ENCODE data around the gene NGDN.
"Not testable (repeated sequence)": the region's sequence is repeated elsewhere in the genome, so short reads cannot be mapped to it uniquely, and the experiment has no call there.

The NGDN gene

DNA sequence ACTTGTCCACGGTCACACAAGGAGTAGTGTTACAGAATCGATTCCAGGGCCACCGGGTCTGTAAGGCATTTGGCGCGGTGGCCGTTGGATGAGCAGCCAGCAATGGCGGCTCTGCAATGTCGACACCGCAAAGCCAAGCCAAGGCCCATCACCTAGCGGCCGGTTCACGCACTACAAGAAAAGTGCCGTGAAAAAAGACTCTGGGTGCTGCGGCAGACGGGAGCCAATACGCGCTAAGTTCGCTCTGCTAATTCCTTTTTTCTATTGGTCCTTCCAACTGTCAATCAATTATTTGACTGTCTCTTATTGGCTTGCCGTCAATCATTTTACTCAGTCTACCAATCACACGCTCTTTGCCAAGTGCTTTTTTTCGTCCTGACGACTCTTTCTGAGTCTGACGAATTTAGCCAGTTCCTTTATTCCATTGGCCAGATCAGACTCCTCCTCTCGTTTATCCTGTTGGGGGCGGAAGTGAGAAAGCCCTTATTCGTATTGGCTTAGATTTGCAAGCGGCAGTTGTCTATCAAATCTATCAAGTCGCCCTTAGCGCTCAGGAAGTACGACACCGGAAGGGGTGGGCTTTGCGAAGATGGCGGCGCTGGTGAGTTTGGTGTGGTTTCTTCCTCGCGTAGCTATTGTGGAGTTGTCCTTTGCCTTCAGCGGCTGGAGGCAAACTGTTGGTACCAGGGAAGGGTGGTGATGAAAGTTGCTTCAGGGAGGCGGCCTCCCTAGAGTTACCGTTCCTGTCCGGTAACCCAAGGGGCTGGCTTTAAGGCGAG is at the start of gene NGDN:
Gene NGDN, plus strand, starts transcription at position 577 of the 779 bp plus-strand sequence. Its CDS starts 13 bp downstream, at position 590.
- DNase-seq (ENCODE audit: low read depth), result peak; percentile 88

DNA sequence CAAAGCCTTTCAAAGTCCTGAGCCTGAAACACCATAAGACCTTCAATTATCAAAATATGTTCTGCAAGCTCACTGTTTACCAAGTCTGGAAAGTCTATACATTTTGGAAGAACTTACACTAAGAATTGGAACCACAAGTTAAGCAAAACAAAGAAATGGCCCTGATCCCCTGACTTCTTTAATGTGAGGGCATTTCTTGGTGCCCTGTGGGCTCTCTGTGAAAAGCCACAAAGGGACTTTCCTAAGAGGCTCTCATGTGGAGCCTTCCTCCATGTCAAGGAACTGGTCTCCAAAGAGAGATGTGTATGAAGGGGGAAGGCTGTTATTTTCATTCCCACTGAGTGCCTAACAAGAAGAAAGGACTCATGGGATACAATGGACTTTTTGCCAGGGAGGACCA is 47.9 kb upstream of the NGDN start:
- no peak for DNase-seq (ENCODE audit: low read depth)

DNA sequence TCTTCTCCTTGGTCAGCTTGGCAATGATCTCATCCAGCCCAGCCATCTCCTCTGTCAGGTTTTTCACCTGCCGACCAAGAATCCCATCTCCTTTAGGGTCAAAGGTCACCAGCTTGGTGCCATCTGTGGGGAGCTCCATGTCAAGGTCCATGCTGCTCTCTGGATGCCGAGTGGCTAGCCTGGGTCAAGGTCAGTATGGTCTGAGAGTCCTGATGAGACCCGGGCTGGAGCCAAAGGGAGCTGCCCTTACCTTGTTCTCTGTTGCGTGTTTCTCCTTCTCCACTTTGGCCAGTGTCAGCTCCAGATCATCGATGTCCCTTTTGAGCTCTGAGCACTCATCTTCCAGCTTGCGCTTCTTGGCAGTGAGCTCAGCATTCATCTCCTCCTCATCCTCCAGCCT is 45.8 kb upstream of the NGDN start:
- no peak for DNase-seq (ENCODE audit: low read depth)

- no peak for DNase-seq (ENCODE audit: low read depth)
Observed at GRCh38 chr14:23425169-23425568, 44.3 kb upstream of the NGDN start.

- DNase-seq (ENCODE audit: low read depth), result not testable (repeated sequence)
Observed at GRCh38 chr14:23425798-23426197, 43.7 kb upstream of the NGDN start.

DNA sequence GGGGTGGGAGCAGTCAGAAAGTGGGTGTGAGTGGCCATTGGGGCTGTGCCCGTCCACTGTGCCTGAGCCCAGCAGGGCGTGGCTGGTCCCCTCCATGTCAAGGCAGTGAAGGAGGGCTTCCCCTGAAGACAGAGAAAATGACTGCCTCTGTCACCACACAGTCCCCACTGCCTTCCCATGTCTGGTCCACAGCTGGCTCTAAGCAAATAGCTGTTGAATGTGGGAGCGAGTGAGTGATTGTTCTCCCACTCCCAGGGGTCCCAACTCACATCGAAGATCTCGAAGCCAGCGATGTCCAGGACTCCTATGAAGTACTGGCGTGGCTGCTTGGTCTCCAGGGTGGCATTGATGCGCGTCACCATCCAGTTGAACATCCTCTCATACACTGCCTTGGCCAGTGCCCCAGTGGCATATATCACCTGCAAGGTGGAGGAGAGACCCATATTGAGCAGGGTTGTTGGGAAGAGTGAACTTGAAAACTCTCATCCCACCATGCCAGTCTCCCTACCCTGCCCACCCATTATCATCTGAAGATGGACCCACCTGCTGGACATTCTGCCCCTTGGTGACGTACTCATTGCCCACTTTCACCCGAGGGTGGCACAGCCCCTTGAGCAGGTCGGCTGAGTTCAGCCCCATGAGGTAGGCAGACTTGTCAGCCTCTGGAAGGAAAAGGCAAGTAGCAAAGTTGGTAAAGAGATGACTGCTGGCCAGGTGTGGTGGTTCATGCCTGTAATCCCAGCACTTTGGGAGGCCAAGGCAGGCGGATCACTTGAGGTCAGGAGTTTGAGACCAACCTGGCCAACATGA is 40.6 kb upstream of the NGDN start:
- no peak for DNase-seq (ENCODE audit: low read depth)

DNA sequence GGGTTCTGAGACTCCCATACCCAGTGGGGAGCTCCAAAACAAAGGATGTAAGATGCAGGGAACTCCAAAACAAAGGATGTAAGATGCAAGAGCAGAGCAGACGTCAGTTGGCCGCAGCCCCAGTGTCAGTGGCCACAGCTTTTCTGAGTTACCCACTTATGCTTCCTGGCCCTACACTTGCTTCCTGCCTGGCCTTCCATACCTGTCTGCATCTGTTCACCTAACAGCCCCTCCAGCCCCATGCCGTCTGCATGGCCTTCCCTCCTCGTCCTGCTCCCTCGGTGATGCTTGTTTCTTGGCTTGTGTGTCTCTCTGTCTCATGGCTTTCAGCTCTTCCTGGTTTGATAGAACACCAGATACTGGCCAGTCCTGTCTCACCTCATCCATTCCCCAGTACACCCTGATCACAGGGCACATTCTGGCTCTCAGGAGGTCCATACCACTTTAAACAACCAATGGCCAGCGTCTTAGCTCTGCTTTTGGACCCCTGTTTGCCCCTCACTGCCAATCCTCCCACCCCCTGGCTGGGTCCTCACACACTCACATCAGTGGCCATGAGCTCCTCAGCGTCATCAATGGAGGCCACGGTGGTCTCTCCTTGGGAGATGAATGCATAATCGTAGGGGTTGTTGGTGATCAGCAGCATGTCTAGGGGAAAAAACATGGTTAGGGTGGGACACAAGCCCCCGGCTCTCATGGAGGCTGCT is 39.3 kb upstream of the NGDN start:
- DNase-seq (ENCODE audit: low read depth), result no peak

GRCh38 chr14:23430723-23431085 is 38.8 kb upstream of the NGDN start:
- DNase-seq (ENCODE audit: low read depth), result no peak

GRCh38 chr14:23431486-23431885 is 38.0 kb upstream of the NGDN start:
- DNase-seq (ENCODE audit: low read depth), result no peak

GRCh38 chr14:23432102-23432925 is 37.2 kb upstream of the NGDN start:
- DNase-seq (ENCODE audit: low read depth), result no peak

GRCh38 chr14:23432946-23433345 is 36.6 kb upstream of the NGDN start:
- DNase-seq (ENCODE audit: low read depth), result no peak

GRCh38 chr14:23433457-23433856 is 36.0 kb upstream of the NGDN start:
- no peak for DNase-seq (ENCODE audit: low read depth)

DNA sequence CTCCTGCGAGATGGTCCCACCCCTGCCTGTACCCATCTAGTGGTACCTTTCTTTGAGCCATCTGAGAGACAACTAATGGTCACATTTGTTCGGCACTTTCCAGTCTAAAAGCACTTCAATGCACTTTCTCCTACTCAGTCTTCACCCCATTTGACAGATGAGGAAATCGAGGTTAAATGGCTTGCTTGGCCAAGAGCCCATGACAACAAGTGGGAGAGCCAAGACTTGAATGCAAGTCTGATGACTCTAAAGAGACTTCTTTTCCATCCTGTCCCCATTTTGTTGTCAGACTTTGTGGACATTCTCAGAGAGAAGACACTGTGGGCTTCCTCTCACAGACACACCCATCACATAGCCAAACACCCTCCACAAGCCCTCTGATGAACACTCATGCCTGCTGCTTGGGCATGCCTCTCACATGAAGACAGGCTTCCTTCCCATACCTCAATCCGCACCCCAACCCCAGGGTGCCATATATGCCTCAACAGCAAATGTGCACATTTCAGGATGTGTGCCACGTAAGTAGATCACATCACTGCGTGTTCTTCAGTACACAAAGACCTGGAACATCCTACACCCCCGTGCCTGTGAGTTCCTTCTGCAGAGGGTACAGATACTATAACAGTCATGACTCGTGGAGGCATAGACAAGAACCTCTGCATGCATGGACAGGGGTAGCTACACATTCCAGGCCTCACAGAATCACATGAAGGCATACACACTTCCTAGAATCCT is 34.8 kb upstream of the NGDN start:
- no peak for DNase-seq (ENCODE audit: low read depth)

GRCh38 chr14:23435543-23436326 is 33.8 kb upstream of the NGDN start, which contains the start of gene MYH7:
MYH7 (minus strand) TSS chr14:23435660; CDS start chr14:23433732, 1,928 bp downstream.
- no peak for DNase-seq (ENCODE audit: low read depth)

DNA sequence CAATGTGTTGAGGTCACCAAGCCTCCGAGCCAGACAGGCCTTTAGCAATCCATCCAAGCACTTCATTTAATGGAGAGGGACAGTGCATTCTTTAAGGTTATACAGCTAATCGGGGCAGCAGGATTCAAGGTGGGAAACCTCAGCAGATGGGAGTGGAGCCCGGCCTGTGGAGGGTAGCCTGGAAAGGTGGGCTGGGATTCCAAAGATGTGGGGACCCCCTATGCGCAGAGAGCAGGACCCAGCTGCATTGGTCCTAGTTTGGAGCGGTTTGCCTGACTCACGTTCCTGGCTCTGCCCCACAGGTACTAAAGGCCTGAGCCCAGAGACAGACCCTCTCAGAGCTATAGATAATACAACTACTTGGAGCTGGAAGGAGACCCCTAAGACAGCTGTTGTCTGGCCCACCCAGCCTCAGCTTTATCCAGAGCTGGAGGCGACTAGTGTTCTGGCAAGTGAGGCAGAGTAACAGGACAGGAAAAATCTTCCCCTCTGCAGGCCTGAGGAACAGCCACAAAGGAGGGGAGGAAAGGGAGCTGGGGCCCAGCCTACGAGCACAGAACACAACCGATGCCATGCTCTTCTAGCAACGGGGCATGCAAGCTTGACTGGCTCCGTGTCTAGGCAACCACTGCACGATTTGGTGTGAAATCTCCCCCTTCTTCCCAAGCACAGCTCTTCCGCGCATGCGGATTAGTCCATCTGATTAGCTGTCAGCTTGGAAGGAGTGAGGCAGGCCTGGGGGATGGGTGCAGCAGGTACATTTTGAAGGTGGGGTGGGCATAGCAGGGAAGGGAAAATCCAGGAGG is 33.0 kb upstream of the NGDN start:
- no peak for DNase-seq (ENCODE audit: low read depth)

DNA sequence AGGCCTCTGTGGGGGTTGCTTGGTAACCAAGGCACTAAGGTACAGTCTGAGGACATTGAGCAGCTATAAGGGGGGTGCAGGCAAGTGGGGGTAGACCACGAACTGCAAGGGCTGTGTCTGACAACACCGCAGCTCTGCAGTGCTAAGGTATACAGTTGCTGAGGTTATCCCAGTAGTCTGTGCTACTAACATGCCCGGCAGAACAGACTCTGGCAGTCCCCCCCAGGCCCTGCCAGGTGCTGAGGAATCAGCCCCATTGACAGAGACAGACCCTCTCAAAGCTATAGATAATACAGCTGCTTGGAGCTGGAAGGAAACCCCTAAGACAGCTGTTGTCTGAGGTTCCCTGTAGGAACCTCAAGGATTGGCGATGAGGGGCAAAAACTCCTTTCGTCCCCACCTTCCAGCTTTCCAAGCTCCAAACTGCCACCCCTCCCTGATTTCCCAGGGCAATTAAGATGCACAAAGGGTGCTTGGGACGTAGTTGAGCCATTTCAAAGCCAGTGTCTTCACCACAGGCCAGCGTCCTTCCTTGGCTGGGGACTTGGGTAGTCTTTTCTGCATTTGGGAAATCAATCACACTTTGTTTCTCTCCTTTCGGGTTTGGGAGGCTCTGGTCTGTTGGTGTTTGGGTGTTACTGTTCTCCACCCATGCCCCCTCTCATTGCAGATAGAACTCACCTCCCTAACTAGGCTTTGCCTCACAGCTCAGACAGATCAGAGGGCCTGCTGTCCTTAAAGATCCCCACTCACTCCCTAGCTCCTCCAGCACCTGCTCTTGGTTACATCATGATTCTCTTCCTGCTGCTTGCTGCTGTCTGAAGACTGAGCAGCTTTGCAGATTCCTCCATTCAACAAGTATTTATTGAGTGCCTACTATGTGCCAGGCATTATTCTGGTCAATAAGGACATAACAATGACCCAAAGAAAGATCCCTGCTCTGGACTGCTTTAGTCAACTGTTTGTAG is 32.1 kb upstream of the NGDN start:
- no peak for DNase-seq (ENCODE audit: low read depth)

GRCh38 chr14:23438101-23438971 is 31.2 kb upstream of the NGDN start:
- DNase-seq (ENCODE audit: low read depth), result no peak

Data from stimulated activated CD4-positive, alpha-beta T cell treated with anti-CD3 and anti-CD28 coated beads, Interleukin-2, amount 100 ng/mL, for 4 hours (primary cell).